Measurements from ENCODE around the gene BANP.

GRCh38 chr16:88039591-88039990 lies 88.4 kb downstream of the BANP start:
- TF ChIP-seq CTCF (conservative IDR thresholded peaks at IDR 0.05) (no peak), ZFX (IDR thresholded peaks at IDR 0.05) (no peak)

Measured in C4-2B (cell line).